Kidney (tissue), 14 donors: ENCODE results near the gene PRKAB2. TPM values are rescaled to one million over a fixed set of nuclear protein-coding genes. Genes with fewer than 3 reads are reported as not detected.
"Not testable (repeated sequence)": the region's sequence is repeated elsewhere in the genome, so short reads cannot be mapped to it uniquely, and the experiment has no call there.

Source experiments
- DNase-seq, 5 donors: peaks; one replicate each; pipeline ENCODE4 v3.0.0-alpha.2; 2013 to 2020
- FAIRE-seq: peaks from 2 replicates; lab custom pipeline; 2012; peaks lifted over from hg19 to GRCh38; lab: Jason Lieb, UNC
- H3K27ac ChIP-seq, 2 donors: one replicate each; pipeline ENCODE4 v1.7.0; 2013; ENCODE audit warnings: low read depth in 2 of 2, low read length in 2 of 2, inconsistent platforms in 1 of 2
- H3K27me3 ChIP-seq: one replicate; pipeline ENCODE4 v1.7.1; 2013; ENCODE audit warnings: low read length, inconsistent platforms; ENCODE audit not compliant: control insufficient read depth, insufficient read depth
- H3K36me3 ChIP-seq, 3 donors: one replicate each; pipeline versions ENCODE4 v1.7.0 to v1.7.1; 2013; ENCODE audit warnings: low read length in 3 of 3, control low read depth in 1 of 3, inconsistent platforms in 1 of 3; ENCODE audit not compliant: insufficient read depth in 3 of 3, control insufficient read depth in 2 of 3
- H3K4me1 ChIP-seq, 3 donors: one replicate each; pipeline versions ENCODE4 v1.7.0 to v1.7.1; 2013; ENCODE audit warnings: low read length in 3 of 3, inconsistent platforms in 1 of 3, low read depth in 1 of 3; ENCODE audit not compliant: control insufficient read depth in 2 of 3, insufficient read depth in 2 of 3
- H3K4me3 ChIP-seq, 3 donors: one replicate each; pipeline versions ENCODE4 v1.7.0 to v1.8.1; 2013; ENCODE audit warnings: low read length in 3 of 3, control low read depth in 1 of 3, inconsistent platforms in 1 of 3
- H3K9ac ChIP-seq, 3 donors: one replicate each; pipeline versions ENCODE4 v1.7.0 to v1.7.1; 2013; ENCODE audit warnings: low read length in 3 of 3, control low read depth in 1 of 3, inconsistent platforms in 1 of 3
- H3K9me3 ChIP-seq, 3 donors: one replicate each; pipeline versions ENCODE4 v1.7.0 to v1.7.1; 2013; ENCODE audit warnings: low read length in 3 of 3, control low read depth in 1 of 3, inconsistent platforms in 1 of 3; ENCODE audit not compliant: control insufficient read depth in 2 of 3, insufficient read depth in 1 of 3
- CTCF ChIP-seq: IDR thresholded peaks from 3 replicates; pipeline ENCODE4 v1.5.1; 2012; ENCODE audit warnings: mild to moderate bottlenecking, moderate library complexity, borderline replicate concordance; ENCODE audit not compliant: insufficient read depth; ENCODE audit errors: extremely low read depth
- intact Hi-C: fragments of 100-400 bp; cut with DNase I; formaldehyde crosslinking; loops from one replicate; pipeline ENCODE4 v1.11.1; 2022
- polyA plus RNA-seq: library from polyadenylated mRNA; stranded (reverse); fragments of 350-450 nt; fragmentation: Illumina TruSeq; extraction: RNeasy Lipid Tissue Mini Kit (QIAGEN cat#74804); gene quantifications from one replicate; pipeline ENCODE4 v1.2.3, GENCODE V29; 2014; ENCODE audit warnings: low read depth, low replicate concordance; ENCODE audit not compliant: insufficient read depth
- total RNA-seq: library from RNA; stranded (reverse); fragmentation: NEBNext Ultra II Directional; extraction: Animal tissue kit (Norgen Biotek cat#: 25700); gene quantifications from one replicate; pipeline ENCODE4 v1.2.1, GENCODE V29; 2021
- donor health status: control.
- donor health status: control.
- donor health status: control.
- donor health status: control.
- donor health status: control.
- donor health status: DM: yes; HTN: yes; CAD: no.
- donor health status: Normal renal cell carcinoma (clear cell type).

Gene PRKAB2
- total and polyA plus RNA-seq, 2 donors from 2014 or later, result 8.7 to 12.7 TPM

DNA sequence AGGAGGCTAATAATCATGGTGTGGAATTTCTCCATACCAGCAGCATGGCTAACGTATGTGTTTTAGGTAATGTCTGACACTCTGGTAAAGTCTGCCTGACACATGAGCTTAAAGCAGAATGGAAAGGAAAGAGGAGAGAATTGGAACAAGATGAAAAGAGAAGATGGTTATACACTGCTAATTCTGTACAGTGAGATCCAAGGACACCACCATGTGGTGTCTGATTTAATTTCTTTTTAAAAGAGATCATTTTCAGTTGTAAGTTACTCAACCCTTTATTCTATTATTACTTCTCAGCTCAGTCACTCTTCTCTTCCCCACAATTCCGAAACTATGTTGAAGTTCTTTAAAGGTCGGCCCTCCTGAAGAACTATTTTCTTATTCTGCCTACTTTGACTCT lies 15.6 kb downstream of the PRKAB2 start:
- TF ChIP-seq CTCF, result no peak
- no peak overlapping the region for H3K27ac ChIP-seq
- H3K36me3 ChIP-seq, result peaks cover 10 to 37% (median 24%) of the 10 kb centered on the region in 3 donors
- intact Hi-C loops, result no loop called here
- no peaks in the 10 kb centered on the region for H3K4me1 ChIP-seq
- DNase-seq (no peak), FAIRE-seq (no peak)
- no peak overlapping the region for H3K4me3 ChIP-seq
- no peaks in the 10 kb centered on the region for H3K27me3 ChIP-seq
- no peak overlapping the region for H3K9ac ChIP-seq
- H3K9me3 ChIP-seq, result no peaks in the 10 kb centered on the region

- TF ChIP-seq CTCF, result no peak
- intact Hi-C loops, result no loop called here
- H3K4me1 ChIP-seq, result no peaks in the 10 kb centered on the region
- H3K27ac ChIP-seq, result no peak overlapping the region
- no peak for FAIRE-seq
- no peak for DNase-seq
- no peak overlapping the region for H3K4me3 ChIP-seq
- peaks cover 0 to 14% (median 6%) of the 10 kb centered on the region in 3 donors for H3K36me3 ChIP-seq
- H3K9ac ChIP-seq, result no peak overlapping the region
- H3K27me3 ChIP-seq, result no peaks in the 10 kb centered on the region
- no peaks in the 10 kb centered on the region for H3K9me3 ChIP-seq
Measured at GRCh38 chr1:147152772-147153171, 19.5 kb downstream of the PRKAB2 start.

GRCh38 chr1:147151244-147151643 lies 21.0 kb downstream of the PRKAB2 start:
- Histone ChIP-seq H3K27me3 (no peaks in the 10 kb centered on the region), H3K4me1 (no peaks in the 10 kb centered on the region), H3K36me3 (peaks cover 0 to 5% (median 3%) of the 10 kb centered on the region in 3 donors), H3K4me3 (no peak overlapping the region), H3K9me3 (no peaks in the 10 kb centered on the region), H3K9ac (no peak overlapping the region), H3K27ac (no peak overlapping the region)
- TF ChIP-seq CTCF, result no peak
- FAIRE-seq (no peak), DNase-seq (no peak)
- intact Hi-C loops, result no loop called here

DNA sequence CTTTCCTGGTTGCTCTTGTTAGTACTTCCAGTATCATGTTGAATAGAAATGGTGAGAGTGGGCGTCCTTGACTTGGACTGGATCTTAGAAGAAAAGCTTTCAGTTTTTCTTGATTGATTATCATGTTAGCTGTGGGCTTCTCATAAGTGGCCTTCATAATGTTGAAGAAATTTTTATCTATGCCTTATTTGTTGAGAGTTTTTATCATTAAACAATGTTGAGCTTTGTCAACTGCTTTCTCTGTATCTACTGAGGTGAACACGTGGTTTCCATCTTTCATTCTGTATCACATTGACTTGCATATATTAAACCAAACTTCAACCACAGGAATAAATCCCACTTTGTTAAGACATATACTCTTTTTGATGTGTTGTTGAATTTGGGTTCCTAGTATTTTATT lies 29.4 kb downstream of the PRKAB2 start:
- H3K9ac ChIP-seq, result no peak overlapping the region
- H3K36me3 ChIP-seq, result no peaks in the 10 kb centered on the region
- intact Hi-C loops, result no loop called here

DNA sequence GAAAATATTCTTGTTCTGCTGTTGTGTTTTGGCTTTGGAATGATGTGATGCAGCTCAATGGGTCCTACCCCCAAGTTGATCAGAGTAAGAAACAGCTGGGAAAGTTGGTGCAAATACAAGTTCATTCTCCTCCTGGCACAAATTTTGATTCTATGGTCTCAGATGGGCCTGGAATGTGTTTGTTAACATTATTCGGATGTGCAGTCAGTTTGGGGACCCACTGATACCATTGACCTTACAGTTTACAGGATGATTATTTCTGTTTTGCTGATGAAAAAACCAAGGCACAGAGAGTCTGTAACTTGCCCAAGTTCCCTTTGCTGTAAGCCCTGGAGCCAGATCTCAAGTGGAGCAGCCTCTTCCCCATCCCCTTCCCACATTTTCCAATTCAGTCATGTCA lies 41.5 kb downstream of the PRKAB2 start:
- intact Hi-C loops, H3K27me3 ChIP-seq, H3K4me3 ChIP-seq, H3K9me3 ChIP-seq, H3K36me3 ChIP-seq, H3K9ac ChIP-seq, H3K4me1 ChIP-seq, DNase-seq, H3K27ac ChIP-seq, FAIRE-seq: not testable (repeated sequence)

More for the DNA sequence above, 29.4 kb downstream of the PRKAB2 start:
- no peak overlapping the region for H3K27ac ChIP-seq
- no peak for DNase-seq
- H3K4me3 ChIP-seq, result no peak overlapping the region
- FAIRE-seq, result no peak
- H3K27me3 ChIP-seq, result no peaks in the 10 kb centered on the region
- H3K4me1 ChIP-seq, result no peaks in the 10 kb centered on the region
- no peaks in the 10 kb centered on the region for H3K9me3 ChIP-seq
- no peak for TF ChIP-seq CTCF
